Lung (tissue), 16 donors: ENCODE data around the gene TBC1D30. TPM values are rescaled to one million over a fixed set of nuclear protein-coding genes. Genes with fewer than 3 reads are reported as not detected.
"Not testable (repeated sequence)": the region's sequence is repeated elsewhere in the genome, so short reads cannot be mapped to it uniquely, and the experiment has no call there.

Source experiments
- ATAC-seq: fragments of 200-7000 bp; cut with Tn5 transposase; one replicate; pipeline ENCODE4 v1.9.1; 2020; ENCODE audit warnings: moderate number of reproducible peaks; ENCODE audit not compliant: insufficient read depth, low FRiP score
- DNase-seq, 3 donors: peaks; one replicate each; pipeline ENCODE4 v3.0.0-alpha.2; 2013 to 2017
- H3K27ac ChIP-seq, 2 donors: one replicate each; pipeline ENCODE4 v1.5.1; 2013; ENCODE audit warnings: mild to moderate bottlenecking in 2 of 2, moderate library complexity in 2 of 2, control low read depth in 1 of 2, inconsistent platforms in 1 of 2, low read depth in 1 of 2, low read length in 1 of 2
- H3K27me3 ChIP-seq, 3 donors: one replicate each; pipeline ENCODE4 v1.5.1; 2013; ENCODE audit warnings: low read length in 2 of 3; ENCODE audit not compliant: control insufficient read depth in 3 of 3, insufficient read depth in 3 of 3
- H3K36me3 ChIP-seq, 4 donors: one replicate each; pipeline ENCODE4 v1.5.1; 2013; ENCODE audit warnings: low read length in 4 of 4, mild to moderate bottlenecking in 1 of 4, moderate library complexity in 1 of 4; ENCODE audit not compliant: control insufficient read depth in 4 of 4, insufficient read depth in 4 of 4
- H3K4me1 ChIP-seq, 5 donors: one replicate each; pipeline ENCODE4 v1.5.1; 2013; ENCODE audit warnings: low read length in 5 of 5, mild to moderate bottlenecking in 2 of 5, moderate library complexity in 1 of 5; ENCODE audit not compliant: control insufficient read depth in 5 of 5, insufficient read depth in 5 of 5
- H3K4me3 ChIP-seq: one replicate; pipeline ENCODE4 v1.5.1; 2013; ENCODE audit warnings: mild to moderate bottlenecking, control low read depth, moderate library complexity
- H3K9ac ChIP-seq, 2 donors: one replicate each; pipeline ENCODE4 v1.5.1; 2013; ENCODE audit warnings: low read length in 2 of 2, control low read depth in 1 of 2; ENCODE audit not compliant: insufficient read depth in 1 of 2
- H3K9me3 ChIP-seq, 4 donors: one replicate each; pipeline ENCODE4 v1.5.1; 2013; ENCODE audit warnings: low read length in 3 of 4, mild to moderate bottlenecking in 1 of 4, moderate library complexity in 1 of 4; ENCODE audit not compliant: control insufficient read depth in 4 of 4, insufficient read depth in 3 of 4
- CTCF ChIP-seq: IDR thresholded peaks from 2 replicates; pipeline ENCODE4 v1.5.1; 2012; ENCODE audit warnings: mild to moderate bottlenecking; ENCODE audit errors: control extremely low read depth, extremely low read depth
- WGBS, 2 donors: extraction: QIAGEN DNeasy Blood & Tissue Kit; methylation state at CpG; one replicate each; pipeline ENCODE4 v1.1.7; 2013; 5-methylcytosine and 5-hydroxymethylcytosine counted together
- long read RNA-seq, 5 donors: transcript quantifications; one replicate each; lab custom pipeline, GENCODE V29; 2026
- polyA plus RNA-seq, 2 donors: library from polyadenylated mRNA; stranded (reverse); fragments of 200-250 nt; gene quantifications; one replicate each; pipeline ENCODE4 v1.2.1, GENCODE V29; 2013
- total RNA-seq, 2 donors: library from RNA; depleted of rRNA in 1 of 2; stranded (reverse); fragments of >200 nt in 1 of 2; gene quantifications; one replicate each; pipeline ENCODE4 v1.2.1, GENCODE V29; 2014 to 2021
- donor health status: control.
- donor health status: control.
- donor health status: Bipolar disorder and iron deficiency.
- donor health status: healthy.
- donor health status: DM: yes; HTN: yes; CAD: no.

The TBC1D30 gene, protein sequence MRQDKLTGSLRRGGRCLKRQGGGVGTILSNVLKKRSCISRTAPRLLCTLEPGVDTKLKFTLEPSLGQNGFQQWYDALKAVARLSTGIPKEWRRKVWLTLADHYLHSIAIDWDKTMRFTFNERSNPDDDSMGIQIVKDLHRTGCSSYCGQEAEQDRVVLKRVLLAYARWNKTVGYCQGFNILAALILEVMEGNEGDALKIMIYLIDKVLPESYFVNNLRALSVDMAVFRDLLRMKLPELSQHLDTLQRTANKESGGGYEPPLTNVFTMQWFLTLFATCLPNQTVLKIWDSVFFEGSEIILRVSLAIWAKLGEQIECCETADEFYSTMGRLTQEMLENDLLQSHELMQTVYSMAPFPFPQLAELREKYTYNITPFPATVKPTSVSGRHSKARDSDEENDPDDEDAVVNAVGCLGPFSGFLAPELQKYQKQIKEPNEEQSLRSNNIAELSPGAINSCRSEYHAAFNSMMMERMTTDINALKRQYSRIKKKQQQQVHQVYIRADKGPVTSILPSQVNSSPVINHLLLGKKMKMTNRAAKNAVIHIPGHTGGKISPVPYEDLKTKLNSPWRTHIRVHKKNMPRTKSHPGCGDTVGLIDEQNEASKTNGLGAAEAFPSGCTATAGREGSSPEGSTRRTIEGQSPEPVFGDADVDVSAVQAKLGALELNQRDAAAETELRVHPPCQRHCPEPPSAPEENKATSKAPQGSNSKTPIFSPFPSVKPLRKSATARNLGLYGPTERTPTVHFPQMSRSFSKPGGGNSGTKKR
- total RNA-seq (10 to 100 TPM; 11.0 to 15.7 TPM), polyA plus RNA-seq (1 to 10 TPM; 3.3 to 9.3 TPM)
- long read RNA-seq, donor 1: 0 reads
- long read RNA-seq, donor 2: 0 reads
- long read RNA-seq, donor 3: 0 reads
- long read RNA-seq, donor 4: 0 reads
- long read RNA-seq, donor 5, partial matches to known transcripts: 0 of 1 reads
- long read RNA-seq, donor 5, other reads (novel, unspliced or antisense): 0 of 1 reads

DNA sequence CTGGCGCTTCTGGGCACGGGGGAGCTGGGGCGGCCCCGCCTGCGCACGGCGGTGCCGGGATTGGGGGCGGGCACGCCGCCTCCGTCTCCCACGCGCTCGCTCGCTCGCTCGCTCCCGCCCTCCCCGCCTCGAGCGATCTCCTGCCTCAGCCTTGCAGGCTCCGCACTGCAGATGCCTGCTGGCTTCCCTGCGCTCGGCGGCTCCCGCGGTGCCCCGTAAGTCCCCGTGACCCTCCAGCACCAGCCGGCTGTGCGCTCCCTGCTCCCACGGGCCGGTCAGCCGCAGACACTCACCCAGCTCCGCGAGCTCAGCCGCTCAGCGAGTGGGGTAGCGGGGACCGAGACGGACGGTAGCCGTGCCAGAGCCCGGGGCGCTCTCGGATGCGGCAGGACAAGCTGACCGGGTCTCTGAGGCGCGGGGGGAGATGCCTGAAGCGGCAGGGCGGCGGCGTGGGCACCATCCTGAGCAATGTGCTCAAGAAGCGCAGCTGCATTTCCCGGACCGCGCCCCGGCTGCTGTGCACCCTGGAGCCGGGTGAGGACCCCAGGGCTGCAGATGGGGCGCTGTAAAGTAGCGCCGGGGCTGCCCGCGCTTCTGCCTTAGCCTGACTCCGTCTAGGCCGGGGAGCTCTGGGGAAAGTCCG is at the start of gene TBC1D30:
TBC1D30 (plus strand) TSS at position 148 of the 643 bp plus-strand sequence; CDS start at position 381, 233 bp downstream.
- no peak for TF ChIP-seq CTCF
- H3K27ac ChIP-seq: no peak within 1 kb of the TSS
- WGBS, 2 donors: 2% methylated on average over 63 to 69 of the region's 69 CpGs
- DNase-seq (peak; percentile 26 to 39 (median 37)), ATAC-seq (peak; percentile 31)
- H3K9me3 ChIP-seq: peaks cover 0 to 7% (median 1%) of the 10 kb centered on the region in 4 donors
- H3K4me1 ChIP-seq: peaks cover 0 to 18% (median 3%) of the 10 kb centered on the region in 5 donors
- peak within 1 kb of the TSS; percentile 16 for H3K4me3 ChIP-seq
- no peak within 1 kb of the TSS for H3K9ac ChIP-seq
- H3K36me3 ChIP-seq: no peaks in the 10 kb centered on the region
- peaks cover 0 to 35% (median 34%) of the 10 kb centered on the region in 3 donors for H3K27me3 ChIP-seq

- not testable (repeated sequence) for H3K9me3 ChIP-seq, H3K36me3 ChIP-seq, DNase-seq, H3K27ac ChIP-seq, ATAC-seq, H3K9ac ChIP-seq, H3K4me3 ChIP-seq, H3K4me1 ChIP-seq
- peaks cover 0 to 16% (median 0%) of the 10 kb centered on the region in 3 donors for H3K27me3 ChIP-seq
Measured at GRCh38 chr12:64775147-64775736, 49.2 kb upstream of the TBC1D30 start.

DNA sequence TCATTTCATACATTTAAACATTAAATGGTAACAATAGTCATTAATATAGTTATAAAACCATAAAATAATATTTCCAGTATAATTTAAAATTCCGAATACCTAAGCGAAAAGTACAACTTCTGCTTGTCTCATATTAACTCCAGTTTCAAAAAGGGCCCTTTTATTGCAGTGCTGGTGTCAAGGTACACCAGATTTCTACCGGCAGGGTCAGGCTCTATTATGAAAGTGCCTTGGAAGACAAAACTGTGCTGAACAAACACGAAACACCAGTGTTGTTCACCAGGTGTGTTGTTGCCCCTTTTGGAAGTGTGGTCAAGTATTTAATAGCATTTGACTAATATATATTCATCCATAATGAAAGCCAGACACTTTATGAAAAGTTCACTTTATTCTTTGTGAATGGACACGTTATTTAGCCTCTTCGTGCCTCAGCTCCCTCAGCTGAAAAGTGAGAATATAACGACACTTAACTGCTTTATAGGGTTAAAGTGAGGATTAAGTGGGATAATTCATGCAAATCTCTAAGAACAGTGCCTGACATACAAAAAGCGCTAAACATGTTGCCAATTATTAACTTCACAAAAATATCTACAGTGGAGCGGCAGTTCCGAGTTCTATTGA is 45.0 kb upstream of the TBC1D30 start:
- Histone ChIP-seq H3K36me3 (no peaks in the 10 kb centered on the region), H3K4me3 (no peak overlapping the region), H3K9ac (no peak overlapping the region), H3K9me3 (peaks cover 0 to 3% (median 0%) of the 10 kb centered on the region in 4 donors), H3K4me1 (peaks cover 0 to 8% (median 6%) of the 10 kb centered on the region in 5 donors), H3K27me3 (peaks cover 0 to 36% (median 26%) of the 10 kb centered on the region in 3 donors), H3K27ac (no peak overlapping the region)
- ATAC-seq (no peak), DNase-seq (peak in 1 of 3 donors; percentile 15)
- TF ChIP-seq CTCF: no peak
- WGBS, 2 donors: 81 to 92% methylated on average over 10 of the region's 10 CpGs
